GM19372 (cell line): ENCODE measurements around the gene LRP5.
"Not testable (repeated sequence)": the region's sequence is repeated elsewhere in the genome, so short reads cannot be mapped to it uniquely, and the experiment has no call there.

Experiments
- ATAC-seq: cut with Tn5 transposase; IDR thresholded peaks from one replicate; pipeline ENCODE4 v1.9.1; 2021; ENCODE audit warnings: mild to moderate bottlenecking, low read depth, moderate library complexity; ENCODE audit not compliant: unreplicated experiment

Gene LRP5

DNA sequence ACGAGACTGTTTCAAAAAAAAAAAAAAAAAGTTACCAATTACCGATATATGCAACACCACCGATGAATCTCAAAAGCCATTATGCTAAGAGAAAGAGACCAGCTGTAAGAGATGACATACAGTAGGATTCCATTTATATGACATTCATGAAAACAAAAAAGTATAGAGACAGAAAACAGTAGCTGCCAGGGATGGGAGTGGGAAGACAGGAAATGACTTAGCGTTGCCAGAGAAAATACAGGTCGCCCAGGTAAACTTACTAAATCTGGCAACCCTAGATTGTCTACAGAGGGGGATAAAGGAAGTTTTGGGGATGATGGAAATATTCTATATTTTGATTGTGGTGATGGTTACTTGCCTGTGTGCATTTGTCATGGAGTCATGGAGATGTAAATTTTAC, 32.7 kb upstream of the LRP5 start:
- ATAC-seq: no peak

DNA sequence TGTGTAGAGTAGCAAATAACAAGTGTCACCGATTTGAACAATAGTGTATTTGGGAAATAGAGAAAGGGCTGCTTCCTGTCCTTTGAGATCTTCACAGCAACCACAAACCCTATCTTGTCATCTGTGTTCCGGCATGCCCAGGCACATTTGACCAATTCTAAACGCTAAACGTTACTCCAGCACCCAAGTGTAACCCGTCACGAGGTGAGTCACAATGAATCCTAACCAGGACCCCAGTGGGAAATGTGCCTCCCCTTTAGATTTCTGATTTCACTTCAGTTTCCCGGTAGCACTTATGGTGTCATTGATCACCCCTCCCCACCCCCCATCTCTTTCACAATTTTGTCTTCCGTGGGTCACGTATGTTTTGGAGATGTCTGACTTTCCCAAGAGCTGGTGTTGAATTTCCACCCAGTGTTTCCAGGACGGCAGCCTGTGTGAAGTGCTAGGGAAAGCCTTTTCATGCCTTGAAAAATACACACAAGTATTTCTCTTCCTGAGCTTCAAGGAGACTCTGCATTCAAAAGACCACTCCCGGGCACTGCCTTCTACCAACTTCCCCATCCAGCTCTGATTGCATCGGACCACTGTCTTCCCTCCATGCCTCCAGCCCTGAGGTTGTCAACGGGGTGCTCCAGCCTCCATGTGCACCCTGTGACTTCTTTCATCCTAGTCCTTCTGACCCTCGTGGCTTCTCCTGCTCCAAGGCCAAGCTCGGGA, 30.1 kb upstream of the LRP5 start:
- no peak for ATAC-seq

DNA sequence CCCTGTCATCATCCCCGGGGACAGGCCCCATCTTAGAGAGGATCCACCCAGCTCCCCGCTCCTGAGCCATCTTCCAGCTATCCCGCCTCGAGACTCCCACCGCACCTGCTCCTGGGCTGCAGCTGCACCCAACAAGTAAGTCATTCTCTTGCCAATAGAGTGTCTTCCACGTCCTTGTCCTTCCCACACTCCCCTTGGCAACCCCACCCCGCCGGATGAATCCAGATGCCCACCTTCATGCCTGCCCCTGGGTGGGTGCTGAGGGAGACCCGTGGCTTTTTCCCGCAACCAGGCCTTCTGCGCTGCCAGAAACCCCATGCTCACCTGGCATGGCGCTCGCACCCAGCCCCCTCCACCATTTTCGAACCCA, 29.5 kb upstream of the LRP5 start:
- no peak for ATAC-seq

DNA sequence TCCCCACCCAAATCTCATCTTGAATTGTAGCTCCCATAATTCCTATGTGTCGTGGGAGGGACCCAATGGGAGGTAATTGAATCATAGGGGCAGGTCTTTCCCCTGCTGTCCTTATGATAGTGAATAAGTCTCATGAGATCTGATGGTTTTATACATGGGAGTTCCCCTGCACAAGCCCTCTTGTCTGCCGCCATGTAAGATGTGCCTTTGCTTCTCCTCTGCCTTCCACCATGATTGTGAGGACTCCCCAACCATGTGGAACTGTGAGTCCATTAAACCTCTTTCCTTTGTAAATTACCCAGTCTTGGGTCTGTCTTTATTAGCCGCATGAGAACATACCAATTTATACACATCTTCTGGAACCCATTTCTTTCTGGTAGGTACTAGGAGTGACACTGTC, 27.8 kb upstream of the LRP5 start:
- ATAC-seq: not testable (repeated sequence)

DNA sequence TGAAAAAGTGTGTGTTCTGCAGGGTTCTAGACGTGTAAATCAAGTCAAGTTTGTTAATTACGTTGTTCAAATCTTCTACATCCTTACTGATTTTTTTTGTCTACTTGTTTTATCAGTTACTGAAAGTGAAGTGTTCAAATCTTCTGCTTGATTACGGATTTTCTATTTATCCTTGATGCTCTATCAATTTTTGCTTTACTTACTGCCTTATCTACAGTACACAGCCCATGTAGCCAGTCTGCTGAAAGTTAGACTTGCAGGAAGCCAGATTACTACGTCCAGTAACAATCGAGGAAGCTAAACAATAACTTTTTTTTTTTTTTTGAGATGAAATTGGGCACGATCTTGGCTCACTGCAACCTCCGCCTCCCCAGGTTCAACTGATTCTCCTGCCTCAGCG, 25.0 kb upstream of the LRP5 start:
- ATAC-seq: no peak

DNA sequence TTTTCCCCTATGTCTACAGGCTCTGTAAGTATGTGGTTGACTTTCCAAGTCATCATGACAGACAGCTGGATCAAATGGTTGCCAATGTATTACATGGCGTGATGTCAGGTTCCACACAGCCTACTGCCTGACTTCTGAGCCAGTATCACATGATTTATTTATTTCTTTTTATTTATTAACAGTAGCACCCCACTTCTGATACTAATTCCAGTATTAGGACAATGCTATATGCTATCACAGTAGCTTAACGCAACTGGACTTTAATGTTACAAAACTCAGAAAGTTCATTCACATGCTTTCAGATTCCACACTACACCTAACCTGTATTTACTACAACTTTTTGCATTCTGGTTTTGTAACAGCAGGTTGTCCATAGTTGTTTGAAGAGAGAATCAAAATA, 22.9 kb upstream of the LRP5 start:
- no peak for ATAC-seq

DNA sequence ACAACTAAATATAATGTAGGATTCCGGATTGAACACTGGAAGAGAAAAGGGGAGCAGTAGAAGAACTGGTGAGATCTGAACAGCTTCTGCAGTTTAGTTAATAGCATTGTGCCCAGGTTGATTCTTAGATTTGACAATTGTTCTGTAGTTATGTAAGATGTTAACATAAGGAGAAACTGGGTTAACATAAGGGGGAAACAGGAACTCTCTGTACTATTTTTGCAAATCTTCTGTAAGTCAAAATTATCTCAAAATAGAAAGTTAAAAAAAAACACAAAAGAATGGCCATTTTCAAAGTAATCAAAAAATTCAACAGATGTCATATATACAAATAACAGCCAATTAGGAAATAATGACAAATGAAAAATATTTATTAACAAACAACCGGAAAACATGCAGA, 18.7 kb upstream of the LRP5 start:
- ATAC-seq: no peak

DNA sequence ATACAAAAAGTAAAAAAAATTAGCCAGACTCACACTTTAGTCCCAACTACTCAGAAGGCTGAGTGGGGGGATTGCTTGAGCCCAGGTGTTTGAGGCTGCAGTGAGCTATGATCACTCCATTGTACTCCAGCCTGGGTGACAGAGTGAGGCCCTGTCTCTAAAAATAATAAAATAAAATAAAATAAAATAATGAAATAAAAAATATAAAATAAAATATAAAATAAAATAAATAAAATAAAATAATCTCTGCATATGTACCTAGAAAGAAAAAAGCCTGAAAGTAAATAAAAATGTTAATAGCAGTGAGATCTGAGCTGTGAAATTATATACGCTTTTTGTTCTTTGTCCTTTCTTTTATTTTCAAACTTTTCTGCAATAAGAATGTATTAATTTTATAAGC, 17.1 kb upstream of the LRP5 start:
- ATAC-seq: no peak

DNA sequence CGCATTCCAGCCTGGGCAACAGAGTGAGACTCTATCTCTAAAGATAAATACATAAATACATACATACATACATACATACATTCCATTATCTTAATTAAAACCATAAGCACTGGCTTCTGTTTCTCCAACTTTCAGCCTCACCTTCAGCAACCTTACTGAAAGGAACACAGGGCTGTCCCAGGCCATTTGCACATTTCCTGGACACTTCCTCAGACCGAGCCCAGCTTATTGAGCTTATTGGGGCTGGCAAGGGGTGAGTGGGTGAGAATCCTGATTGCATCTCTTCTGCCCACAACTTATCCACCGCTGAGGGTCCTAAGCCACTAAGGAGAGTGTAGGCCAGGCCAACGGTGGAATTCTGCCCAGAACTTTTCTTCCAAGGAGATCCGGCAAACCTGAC, 16.5 kb upstream of the LRP5 start:
- ATAC-seq: no peak

DNA sequence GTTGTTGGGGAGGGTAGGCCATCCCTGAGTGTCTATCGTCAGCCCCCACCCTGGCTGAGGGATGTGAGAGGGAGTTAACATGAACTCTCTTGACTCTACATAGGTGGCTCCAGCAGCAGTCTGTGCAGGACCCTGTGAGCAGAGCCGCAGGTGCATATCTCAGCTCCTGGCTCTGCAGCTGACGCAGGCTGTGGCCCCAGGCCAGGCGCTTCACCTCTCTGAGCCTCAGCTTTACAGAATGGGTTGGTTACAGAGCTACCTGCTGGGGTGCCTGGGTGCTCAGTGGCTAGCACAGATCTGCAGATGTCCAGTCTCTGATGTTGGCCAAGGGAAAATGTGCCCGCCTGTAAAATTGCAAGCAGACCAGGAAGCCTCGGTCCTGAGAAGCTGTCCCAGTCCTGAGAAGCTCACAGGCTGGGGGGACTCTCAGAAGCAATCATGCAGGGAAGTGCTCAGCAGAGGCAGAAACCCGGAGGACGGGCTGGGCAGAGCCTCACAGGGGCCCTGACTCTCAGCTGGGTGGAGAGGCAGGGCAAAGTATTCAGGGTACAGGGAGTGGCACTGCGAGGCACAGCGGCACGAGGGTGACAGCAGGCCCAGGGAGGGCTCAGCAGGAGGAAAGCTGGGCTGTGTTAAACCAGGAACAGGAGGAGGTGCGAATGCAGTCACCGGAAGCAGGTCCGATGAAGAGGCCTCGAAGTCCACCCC, 15.9 kb upstream of the LRP5 start:
- no peak for ATAC-seq

DNA sequence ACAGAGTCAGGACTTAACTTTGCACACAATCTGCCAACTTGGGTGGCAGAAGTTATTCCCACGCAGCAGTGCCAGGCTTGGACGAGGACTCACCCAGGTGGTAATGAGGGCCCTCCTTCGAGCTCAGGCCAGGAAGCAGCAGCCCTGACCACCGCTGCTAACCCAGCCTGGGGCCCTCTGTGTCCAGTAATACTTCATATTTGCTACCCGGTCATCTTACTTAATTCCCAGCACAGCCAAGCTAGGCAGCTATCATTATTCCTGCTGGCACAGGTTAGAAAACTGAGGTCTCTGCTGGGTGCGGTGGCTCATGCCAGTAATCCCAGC, 15.4 kb upstream of the LRP5 start:
- no peak for ATAC-seq

DNA sequence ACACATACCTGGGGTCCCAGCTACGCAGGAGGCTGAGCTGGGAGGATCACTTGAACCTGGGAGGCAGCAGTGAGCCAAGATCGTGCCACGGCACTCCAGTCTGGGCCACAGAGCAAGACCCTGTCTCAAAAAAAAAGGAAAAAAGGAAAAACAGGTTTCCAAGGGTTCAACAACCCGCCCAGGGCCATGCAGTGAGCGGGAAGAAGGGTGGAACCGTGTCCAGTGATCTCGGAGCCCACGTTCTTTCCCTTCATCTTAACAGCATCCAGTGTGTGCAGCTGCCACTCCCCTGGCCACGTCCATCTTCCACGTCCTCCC, 14.9 kb upstream of the LRP5 start:
- ATAC-seq: no peak

DNA sequence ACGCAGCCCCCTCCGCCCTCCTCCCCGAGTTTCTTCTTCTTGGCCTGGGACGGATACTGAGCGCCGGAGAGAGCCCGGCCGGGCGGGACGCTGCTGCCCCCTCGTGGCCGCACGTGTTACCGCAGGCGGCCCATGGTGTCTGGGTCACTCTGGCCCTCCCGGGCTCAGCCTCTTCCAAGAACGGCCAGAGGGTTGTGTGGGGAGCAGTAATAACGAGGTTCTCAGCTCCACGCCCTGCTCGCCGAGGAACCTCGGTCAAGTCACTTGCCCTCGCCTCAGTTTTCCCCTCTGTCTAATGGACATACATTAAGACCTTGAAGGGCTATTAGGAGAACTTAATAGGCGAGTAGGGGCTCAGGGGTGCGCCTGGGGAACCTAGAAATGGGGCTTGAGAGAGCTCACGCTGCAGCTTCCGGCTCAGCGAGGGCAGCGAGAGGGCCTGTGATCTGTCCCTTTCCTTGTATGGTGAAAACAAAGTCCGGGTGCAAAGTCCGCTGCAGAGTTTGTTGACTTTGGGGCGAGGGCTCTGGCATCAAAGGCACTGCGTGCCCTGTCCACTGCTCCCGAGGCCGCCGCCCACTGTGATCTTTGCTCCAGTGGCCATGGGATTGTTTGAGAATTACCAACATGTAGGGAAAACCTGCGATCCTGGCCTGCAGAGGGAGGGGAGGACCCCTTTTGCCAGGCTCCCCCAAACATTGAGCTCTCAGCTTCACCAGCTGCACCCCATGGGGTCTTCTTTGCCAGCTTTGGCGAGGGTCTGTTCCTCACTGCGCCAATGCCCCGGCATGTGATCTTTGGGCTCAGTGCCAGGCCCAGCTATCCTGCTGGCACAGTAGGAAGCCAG, 14.4 kb upstream of the LRP5 start:
- ATAC-seq: no peak

DNA sequence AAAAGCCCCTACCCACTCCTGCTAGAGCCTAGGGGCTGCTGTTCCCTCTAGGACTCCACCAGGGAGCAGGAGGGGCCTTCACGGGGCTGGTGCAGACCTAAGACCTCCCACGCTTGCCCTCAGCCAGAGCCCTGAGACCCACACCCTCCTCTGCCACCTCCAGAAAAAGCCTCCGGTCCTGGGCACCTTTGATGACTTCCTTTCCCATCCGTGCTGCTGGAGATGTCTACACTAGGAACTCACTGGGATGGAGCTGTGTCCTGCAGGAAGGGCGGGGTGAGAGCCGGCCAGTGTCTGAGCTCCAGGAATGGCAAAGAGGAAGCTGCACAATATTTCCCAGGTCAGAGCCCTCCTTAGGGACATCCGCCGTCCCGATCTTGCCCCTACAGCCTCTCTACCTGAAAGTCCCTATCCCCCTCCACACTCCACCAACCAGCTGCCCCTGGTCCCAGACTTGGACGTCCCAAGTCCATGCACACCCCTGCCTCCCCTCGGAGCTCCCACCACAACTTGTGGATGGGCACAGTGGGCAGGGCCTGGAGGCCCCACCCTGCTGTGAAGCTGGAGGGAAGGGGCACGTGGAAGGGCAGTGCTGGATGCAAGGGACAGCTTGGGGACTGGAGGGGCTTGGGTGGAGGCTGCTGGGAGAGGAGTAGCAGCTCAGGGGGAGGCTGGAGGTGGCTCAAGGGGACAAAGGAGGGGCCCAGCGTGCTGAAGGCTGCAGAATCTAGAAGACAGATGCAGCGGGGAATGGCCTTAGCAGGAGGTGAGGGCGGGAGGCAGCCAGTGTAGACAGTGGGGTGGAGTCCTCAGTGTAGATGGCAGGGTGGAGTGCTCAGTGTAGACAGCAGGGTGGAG, 13.5 kb upstream of the LRP5 start:
- ATAC-seq: no peak

DNA sequence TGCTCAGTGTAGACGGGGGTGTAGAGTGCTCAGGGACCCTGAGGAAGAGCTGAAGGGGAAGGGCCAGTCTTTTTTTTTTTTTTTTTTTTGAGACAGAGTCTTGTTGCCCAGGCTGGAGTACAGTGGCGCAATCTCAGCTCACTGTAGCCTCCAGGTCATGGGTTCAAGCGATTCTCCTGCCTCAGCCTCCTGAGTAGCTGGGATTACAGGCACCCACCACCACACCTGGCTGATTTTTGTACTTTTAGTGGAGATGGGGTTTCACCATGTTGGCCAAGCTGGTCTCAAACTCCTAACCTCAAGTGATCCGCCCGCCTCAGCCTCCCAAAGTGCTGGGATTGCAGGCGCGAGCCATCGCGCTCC, 12.9 kb upstream of the LRP5 start:
- not testable (repeated sequence) for ATAC-seq

DNA sequence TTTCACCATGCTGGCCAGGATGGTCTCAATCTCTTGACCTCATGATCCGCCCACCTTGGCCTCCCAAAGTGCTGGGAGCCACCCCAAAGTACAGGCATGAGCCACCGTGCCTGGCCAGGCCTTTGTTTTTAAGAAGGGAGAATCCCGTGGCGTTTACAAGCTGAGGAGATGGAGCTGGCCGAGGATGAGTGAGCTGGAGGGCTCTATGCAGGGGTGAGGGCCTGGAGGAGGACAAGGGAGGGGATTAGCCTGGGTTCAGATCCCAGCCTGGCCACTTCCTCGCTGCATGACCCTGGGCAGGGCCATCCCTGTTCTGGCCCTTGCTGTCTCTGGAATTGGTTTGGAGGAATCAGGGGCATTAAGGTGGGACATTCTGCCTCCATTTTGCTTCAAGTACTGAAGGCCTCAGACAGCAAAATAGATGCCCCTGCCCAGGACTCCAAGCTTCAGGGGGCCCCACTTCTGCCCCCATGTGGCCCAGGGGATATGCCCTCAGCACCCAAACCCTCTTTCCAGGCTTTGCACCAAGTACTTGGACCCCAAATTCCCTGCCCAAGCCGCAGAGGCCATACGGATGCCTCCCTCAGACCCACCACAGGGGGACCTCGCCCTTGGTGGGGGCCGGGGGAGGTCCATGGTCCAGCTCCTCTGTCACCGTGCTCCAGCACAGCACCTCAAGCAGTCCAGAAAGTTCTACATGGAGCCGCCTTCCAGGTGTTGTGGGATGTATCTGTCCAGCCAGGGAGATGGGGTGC, 12.1 kb upstream of the LRP5 start:
- ATAC-seq: no peak

DNA sequence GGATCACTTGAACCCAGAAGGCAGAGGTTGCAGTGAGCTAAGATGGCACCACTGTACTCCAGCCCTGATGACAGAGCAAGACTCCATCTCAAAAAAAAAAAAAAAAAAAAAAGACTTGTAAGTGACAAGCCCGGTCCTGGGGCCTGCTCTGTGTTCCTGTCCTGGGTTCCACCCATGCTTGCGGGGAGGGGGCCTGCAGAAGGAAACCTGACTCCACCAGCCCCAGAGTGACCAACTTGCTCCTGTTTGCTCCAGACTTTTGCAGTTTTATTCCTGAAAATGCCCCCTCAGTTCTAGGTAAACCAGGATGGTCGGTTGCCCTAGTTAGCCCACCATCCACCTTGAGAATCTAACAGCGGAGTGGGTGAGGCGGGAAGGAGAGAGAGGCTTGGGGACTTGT, 10.1 kb upstream of the LRP5 start:
- no peak for ATAC-seq

DNA sequence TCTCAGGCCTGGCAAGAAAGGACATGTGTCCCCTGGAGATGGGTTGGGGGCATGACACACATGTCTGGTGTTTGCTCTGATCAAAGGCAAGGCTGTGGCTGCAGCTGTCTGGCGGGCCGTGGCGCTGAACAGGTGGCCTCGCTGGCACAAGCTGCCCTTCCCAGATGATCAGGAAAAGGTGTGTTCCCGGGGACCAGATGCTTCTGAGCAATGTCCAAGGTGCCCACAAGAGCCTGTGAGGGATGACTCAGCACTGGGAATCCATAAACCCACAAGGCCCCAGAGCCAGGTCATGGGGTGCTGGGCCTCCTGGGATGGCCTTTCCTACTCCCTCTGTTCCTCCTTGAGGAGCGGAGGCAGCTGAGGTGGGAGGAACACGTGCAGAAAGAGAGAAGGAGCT, 9.7 kb upstream of the LRP5 start:
- ATAC-seq: no peak

DNA sequence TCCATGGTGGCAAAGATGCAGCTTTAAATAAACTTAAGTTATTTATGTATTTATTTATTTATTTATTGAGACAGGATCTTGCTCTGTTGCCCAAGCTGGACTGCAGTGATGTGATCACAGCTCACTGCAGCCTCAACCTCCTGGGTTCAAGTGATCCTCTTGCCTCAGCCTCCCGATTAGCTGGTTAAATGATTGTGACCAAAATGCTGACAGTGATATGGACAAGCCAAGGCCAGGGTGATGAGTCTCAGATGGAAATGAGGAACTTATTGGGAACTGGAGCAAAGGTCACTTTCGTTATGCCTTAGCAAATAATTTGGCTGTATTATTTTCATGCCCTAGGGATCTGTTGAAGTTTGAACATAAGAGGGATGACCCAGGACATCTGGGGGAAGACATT, 9.3 kb upstream of the LRP5 start:
- no peak for ATAC-seq

DNA sequence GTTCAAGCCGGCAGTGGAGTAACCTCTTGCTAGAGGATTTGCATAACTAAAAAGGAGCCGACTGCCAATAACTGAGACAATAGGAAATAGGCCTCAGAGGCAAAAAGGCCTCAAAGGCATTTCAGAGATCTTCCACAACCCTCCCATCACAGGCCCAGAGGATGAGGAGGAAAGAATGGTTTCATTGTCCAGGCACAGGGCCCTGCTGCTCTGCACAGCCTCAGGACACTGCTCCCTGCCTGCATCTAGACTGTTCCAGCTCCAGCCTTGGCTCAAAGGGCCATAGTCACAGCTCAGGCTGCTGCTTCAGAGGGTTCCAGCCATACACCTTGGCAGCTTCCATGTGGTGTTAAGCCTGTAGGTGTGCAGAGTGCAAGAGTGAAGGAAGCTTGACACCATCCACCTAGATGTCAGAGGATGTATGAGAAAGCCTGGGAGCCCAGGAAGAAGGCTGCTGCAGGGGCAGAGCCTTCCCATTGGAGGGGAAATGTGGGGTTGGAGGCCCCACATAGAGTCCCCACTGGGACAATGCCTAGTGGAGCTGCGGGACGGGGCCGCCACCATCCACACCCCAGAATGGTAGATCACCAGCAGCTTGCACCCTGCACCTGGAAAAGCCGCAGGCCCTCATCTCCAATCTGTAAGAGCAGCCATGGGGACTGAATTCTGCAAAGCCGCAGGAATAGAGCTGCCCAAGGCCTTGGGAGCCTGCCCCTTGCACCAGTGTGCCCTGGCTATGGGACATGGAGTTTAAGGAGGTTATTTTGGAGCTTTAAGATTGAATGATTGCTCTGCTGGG, 8.2 kb upstream of the LRP5 start:
- ATAC-seq: no peak
